Measurements from ENCODE around the gene DHRS2. TPM values are rescaled to one million over a fixed set of nuclear protein-coding genes. Genes with fewer than 3 reads are reported as not detected.

Gene DHRS2
- total and polyA plus RNA-seq, 2 of the 13 experiments (the other 11 are each of a cell fraction or from before 2014, with no cell fraction given), result 1,621 to 3,021 TPM

GRCh38 chr14:23693252-23693775 is 57.1 kb downstream of the DHRS2 start (continued):
- no peak for TF ChIP-seq GMEB2 (CRISPR knock-in tag; IDR thresholded peaks at IDR 0.05; ENCODE audit: low read depth)
- 0 out of 2 replicates have a peak, but pooled peaks have one; percentile 79 for TF ChIP-seq ZNF550 (CRISPR knock-in tag; IDR thresholded peaks at IDR 0.05; ENCODE audit: borderline replicate concordance)
- peak; percentile 79; the same call in 1 of the 2 replicates for TF ChIP-seq ZNF280B (CRISPR knock-in tag; IDR thresholded peaks at IDR 0.05; ENCODE audit: borderline replicate concordance)
- peak; percentile 53 for TF ChIP-seq MYC (CRISPR knock-in tag; IDR thresholded peaks at IDR 0.05; ENCODE audit: borderline replicate concordance)
- TF ChIP-seq SNAI1 (CRISPR knock-in tag; IDR thresholded peaks at IDR 0.05; ENCODE audit: borderline replicate concordance), result no peak
- no peak for TF ChIP-seq HNF1B (CRISPR knock-in tag; IDR thresholded peaks at IDR 0.05)
- TF ChIP-seq GMEB1 (CRISPR knock-in tag; IDR thresholded peaks at IDR 0.05; ENCODE audit: borderline replicate concordance), result no peak
- TF ChIP-seq ZNF34 (CRISPR knock-in tag; IDR thresholded peaks at IDR 0.05; ENCODE audit: borderline replicate concordance), result no peak
- no peak for TF ChIP-seq MED8 (CRISPR knock-in tag; IDR thresholded peaks at IDR 0.05; ENCODE audit: insufficient replicate concordance)
- no peak for TF ChIP-seq PRPF4 (IDR thresholded peaks at IDR 0.05; ENCODE audit: low read depth, low read length, poor library complexity, severe bottlenecking)
- no peak for TF ChIP-seq GPN1 (CRISPR knock-in tag; IDR thresholded peaks at IDR 0.05; ENCODE audit: borderline replicate concordance)
- TF ChIP-seq ZNF703 (CRISPR knock-in tag; IDR thresholded peaks at IDR 0.05; ENCODE audit: borderline replicate concordance), result 0 out of 2 replicates have a peak, but pooled peaks have one; percentile 34
- no peak for TF ChIP-seq ZNF678 (CRISPR knock-in tag; IDR thresholded peaks at IDR 0.05)
- TF ChIP-seq DNMT3B (CRISPR knock-in tag; conservative IDR thresholded peaks at IDR 0.05), result no peak
- TF ChIP-seq ZNF12 (CRISPR knock-in tag; IDR thresholded peaks at IDR 0.05), result no peak
- no peak for TF ChIP-seq ZNF343 (CRISPR knock-in tag; IDR thresholded peaks at IDR 0.05)
- 0 out of 2 replicates have a peak, but pooled peaks have one; percentile 17 for TF ChIP-seq ZNF709 (CRISPR knock-in tag; IDR thresholded peaks at IDR 0.05)
- no peak for TF ChIP-seq KDM1A (CRISPR knock-in tag; IDR thresholded peaks at IDR 0.05)
- no peak for TF ChIP-seq ZNF160 (CRISPR knock-in tag; IDR thresholded peaks at IDR 0.05)
- TF ChIP-seq ZNF280D (CRISPR knock-in tag; IDR thresholded peaks at IDR 0.05), result no peak

Data from HepG2 (cell line).